Left ventricle myocardium inferior (tissue), 1 donor: ENCODE measurements around the gene IFITM5. TPM values are rescaled to one million over a fixed set of nuclear protein-coding genes. Genes with fewer than 3 reads are reported as not detected.

Experiments used
- DNase-seq: peaks from one replicate; pipeline ENCODE4 v3.0.0-alpha.2; 2020
- H3K27ac ChIP-seq: fragments of 200-600 bp; replicated peaks from 2 replicates; pipeline ENCODE4 v1.8.0; 2021
- H3K27me3 ChIP-seq: fragments of 200-600 bp; 2 replicates; pipeline ENCODE4 v1.8.0; 2021; ENCODE audit warnings: low read depth
- H3K36me3 ChIP-seq: fragments of 200-600 bp; 2 replicates; pipeline ENCODE4 v1.8.0; 2021
- H3K4me1 ChIP-seq: fragments of 200-600 bp; 2 replicates; pipeline ENCODE4 v1.8.0; 2021
- H3K4me3 ChIP-seq: fragments of 200-600 bp; 2 replicates; pipeline ENCODE4 v1.8.0; 2021; ENCODE audit warnings: mild to moderate bottlenecking, moderate library complexity
- H3K9me3 ChIP-seq: fragments of 200-600 bp; replicated peaks from 2 replicates; pipeline ENCODE4 v1.8.0; 2021
- intact Hi-C: fragments of 100-400 bp; cut with micrococcal nuclease; formaldehyde crosslinking; loops from one replicate; pipeline ENCODE4 v1.11.0; 2022
- total RNA-seq: library from RNA; stranded (reverse); fragmentation: NEBNext Ultra II Directional; extraction: Animal tissue kit (Norgen Biotek cat#: 25700); gene quantifications from one replicate; pipeline ENCODE4 v1.2.1, GENCODE V29; 2021
- TF ChIP-seq, protein P1 (sequence below): fragments of 200-600 bp; IDR thresholded peaks from 2 replicates; pipeline ENCODE4 v1.8.0; 2021; ENCODE audit warnings: antibody characterized with exemption, mild to moderate bottlenecking, borderline replicate concordance
- donor health status: DM: no; HTN: yes; CAD: no; lungs with severe emphysema.

Gene IFITM5
- total RNA-seq, 1 donor from 2014 or later = not detected

DNA sequence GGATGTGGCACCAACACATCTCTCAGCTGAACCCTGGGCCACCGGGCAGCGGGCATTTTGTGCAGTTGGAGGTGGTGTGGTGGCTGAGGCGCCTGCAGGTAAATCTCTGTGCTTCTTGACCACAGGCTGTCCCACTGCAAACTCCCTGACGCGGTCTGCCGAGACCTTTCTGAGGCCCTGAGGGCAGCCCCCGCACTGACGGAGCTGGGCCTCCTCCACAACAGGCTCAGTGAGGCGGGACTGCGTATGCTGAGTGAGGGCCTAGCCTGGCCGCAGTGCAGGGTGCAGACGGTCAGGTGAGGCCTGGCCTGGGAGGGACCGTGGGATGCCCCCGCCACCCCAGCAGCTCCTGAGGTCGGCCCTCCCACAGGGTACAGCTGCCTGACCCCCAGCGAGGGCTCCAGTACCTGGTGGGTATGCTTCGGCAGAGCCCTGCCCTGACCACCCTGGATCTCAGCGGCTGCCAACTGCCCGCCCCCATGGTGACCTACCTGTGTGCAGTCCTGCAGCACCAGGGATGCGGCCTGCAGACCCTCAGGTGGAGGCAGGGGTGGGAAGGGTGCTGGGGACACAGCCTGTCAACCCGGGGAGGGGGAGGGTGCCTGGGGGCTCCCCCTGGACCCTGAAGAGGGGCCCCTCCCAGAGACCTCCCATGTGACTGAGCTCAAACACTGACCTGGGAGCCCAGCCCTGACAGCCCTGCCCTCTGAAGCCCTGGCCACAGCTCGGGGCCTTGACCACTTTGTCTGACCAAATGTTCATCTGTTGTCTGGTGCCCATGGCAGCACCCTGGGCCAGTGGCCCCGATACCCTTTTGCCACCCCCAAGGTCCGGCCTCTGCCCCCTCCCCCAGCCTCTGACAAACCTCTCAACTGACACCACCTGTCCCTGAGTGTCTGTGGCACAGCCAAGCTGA lies 15.0 kb downstream of the IFITM5 start:
- TF ChIP-seq, protein P1, sequence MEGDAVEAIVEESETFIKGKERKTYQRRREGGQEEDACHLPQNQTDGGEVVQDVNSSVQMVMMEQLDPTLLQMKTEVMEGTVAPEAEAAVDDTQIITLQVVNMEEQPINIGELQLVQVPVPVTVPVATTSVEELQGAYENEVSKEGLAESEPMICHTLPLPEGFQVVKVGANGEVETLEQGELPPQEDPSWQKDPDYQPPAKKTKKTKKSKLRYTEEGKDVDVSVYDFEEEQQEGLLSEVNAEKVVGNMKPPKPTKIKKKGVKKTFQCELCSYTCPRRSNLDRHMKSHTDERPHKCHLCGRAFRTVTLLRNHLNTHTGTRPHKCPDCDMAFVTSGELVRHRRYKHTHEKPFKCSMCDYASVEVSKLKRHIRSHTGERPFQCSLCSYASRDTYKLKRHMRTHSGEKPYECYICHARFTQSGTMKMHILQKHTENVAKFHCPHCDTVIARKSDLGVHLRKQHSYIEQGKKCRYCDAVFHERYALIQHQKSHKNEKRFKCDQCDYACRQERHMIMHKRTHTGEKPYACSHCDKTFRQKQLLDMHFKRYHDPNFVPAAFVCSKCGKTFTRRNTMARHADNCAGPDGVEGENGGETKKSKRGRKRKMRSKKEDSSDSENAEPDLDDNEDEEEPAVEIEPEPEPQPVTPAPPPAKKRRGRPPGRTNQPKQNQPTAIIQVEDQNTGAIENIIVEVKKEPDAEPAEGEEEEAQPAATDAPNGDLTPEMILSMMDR = no peak
- peaks cover 93% of the 10 kb centered on the region for H3K27me3 ChIP-seq
- intact Hi-C loops = no loop called here

DNA sequence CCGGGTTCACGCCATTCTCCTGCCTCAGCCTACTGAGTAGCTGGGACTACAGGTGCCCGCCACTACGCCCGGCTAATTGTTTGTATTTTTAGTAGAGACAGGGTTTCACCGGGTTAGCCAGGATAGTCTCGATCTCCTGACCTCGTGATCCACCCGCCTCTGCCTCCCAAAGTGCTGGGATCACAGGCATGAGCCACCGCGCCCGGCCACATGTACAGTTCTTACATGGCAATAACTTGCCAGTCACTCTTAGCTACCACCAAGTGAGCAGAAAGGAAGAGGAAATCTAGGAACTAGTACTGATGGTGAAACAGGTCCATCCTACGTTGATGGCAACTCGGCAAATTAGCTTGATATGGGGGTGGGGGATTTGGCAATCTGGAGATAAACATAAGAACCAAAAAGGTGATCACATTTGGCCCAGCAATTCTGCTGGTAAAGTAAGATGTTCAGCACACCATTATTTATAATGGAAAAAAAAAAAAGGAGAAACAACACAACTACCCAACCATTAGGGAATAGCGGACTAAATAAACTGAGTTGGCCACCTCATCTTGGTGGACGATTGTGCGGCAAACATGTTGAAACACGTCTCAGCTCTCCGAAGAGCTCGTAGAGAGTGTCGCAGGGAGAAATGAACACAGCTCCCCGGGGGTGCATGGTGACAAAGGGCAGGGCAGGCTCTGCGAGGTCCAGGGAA lies 15.8 kb downstream of the IFITM5 start:
- Histone ChIP-seq H3K4me3 (no peak overlapping the region), H3K27me3 (peaks cover 99% of the 10 kb centered on the region), H3K27ac (no peak overlapping the region), H3K36me3 (no peaks in the 10 kb centered on the region), H3K9me3 (no peaks in the 10 kb centered on the region), H3K4me1 (peaks cover 41% of the 10 kb centered on the region)
- TF ChIP-seq, protein P1 = no peak
- intact Hi-C loops = no loop called here
- no peak for DNase-seq

More for the DNA sequence above, 15.0 kb downstream of the IFITM5 start:
- DNase-seq = no peak
- Histone ChIP-seq H3K27ac (no peak overlapping the region), H3K4me1 (peaks cover 37% of the 10 kb centered on the region), H3K9me3 (no peaks in the 10 kb centered on the region), H3K36me3 (no peaks in the 10 kb centered on the region), H3K4me3 (no peak overlapping the region)

DNA sequence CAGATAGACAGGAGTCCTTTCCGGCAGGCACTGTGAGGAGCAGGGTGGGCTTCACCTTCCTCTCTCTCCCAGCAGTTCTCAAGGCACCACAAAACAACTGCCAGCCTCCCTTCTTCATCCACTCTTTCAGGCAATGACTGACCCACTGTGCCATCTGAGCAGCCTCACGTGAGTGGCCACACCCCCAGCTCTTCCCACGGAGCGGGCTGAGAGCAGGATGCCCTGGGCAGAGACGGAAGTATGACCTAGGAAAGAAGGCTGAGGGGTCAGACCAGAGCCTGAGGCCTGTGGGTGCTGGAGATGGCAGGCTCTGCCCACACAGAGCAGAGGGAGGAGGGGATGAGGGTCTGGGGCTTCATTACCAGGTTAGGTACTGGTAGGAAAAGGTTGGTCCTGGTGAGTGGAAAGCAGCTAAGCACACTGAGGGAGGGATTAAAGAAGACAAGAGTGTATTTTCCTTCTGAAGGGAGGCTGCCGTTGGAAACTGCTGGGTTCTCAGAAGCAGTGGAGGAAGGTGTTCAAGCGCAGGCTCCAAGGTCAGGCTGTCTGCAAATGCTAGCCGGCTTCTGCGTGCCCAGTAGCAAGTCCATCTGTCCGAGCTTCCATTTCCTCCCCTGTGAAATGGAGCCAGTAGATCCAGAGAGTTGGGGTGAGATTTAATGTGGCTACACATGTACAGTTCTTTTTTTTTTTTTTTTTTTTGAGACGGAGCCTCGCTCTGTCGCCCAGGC lies 16.5 kb downstream of the IFITM5 start:
- H3K4me1 ChIP-seq = peaks cover 37% of the 10 kb centered on the region
- no peaks in the 10 kb centered on the region for H3K9me3 ChIP-seq
- TF ChIP-seq, protein P1 = no peak
- no peak overlapping the region for H3K27ac ChIP-seq
- peaks cover 99% of the 10 kb centered on the region for H3K27me3 ChIP-seq
- intact Hi-C loops = no loop called here
- no peak for DNase-seq
- no peaks in the 10 kb centered on the region for H3K36me3 ChIP-seq
- no peak overlapping the region for H3K4me3 ChIP-seq

DNA sequence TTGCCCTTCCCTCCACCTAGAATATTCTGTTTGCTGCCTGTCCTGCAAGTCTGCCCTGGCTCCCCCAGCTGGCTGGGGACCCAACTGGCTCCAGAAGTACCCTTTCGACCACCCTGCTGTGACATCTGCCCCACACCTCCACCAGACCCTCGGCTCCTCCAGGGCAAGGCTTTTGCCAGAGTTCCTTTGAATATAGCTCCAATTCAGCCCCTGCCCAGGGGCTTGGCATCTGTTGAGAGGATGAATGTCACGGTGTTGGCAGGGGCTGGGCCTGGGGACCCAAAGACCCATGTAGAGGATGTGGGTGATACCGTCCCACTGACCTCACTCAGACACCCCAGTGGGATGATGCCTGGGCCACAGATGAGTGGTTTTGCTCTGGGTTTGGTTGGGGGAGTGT lies 17.2 kb downstream of the IFITM5 start:
- no peak overlapping the region for H3K4me3 ChIP-seq
- TF ChIP-seq, protein P1 = no peak
- H3K27ac ChIP-seq = no peak overlapping the region
- intact Hi-C loops = no loop called here
- peaks cover 100% of the 10 kb centered on the region for H3K27me3 ChIP-seq
- peaks cover 36% of the 10 kb centered on the region for H3K4me1 ChIP-seq
- H3K36me3 ChIP-seq = no peaks in the 10 kb centered on the region
- no peak for DNase-seq
- no peaks in the 10 kb centered on the region for H3K9me3 ChIP-seq

DNA sequence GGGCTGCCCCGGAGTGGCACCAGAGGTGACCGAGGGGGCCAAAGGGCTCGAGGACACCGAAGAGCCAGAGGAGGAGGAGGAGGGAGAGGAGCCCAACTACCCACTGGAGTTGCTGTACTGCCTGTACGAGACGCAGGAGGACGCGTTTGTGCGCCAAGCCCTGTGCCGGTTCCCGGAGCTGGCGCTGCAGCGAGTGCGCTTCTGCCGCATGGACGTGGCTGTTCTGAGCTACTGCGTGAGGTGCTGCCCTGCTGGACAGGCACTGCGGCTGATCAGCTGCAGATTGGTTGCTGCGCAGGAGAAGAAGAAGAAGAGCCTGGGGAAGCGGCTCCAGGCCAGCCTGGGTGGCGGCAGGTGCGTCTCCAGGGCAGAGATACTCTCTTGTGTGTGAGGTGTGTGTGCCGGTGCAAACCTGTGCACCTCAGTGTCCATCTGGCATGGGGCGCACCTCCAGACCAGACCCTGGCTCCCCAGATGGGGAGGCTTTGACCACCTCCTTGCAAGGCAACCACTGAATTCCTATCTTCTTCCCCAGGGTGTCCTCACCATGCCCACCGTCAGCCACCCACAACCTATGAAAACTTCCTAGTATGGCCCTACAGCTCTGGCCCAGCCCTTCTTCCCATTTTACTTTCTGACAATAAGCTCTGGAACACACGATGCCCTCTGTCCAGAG lies 17.7 kb downstream of the IFITM5 start:
- DNase-seq = no peak
- peaks cover 36% of the 10 kb centered on the region for H3K4me1 ChIP-seq
- TF ChIP-seq, protein P1 = no peak

More for the DNA sequence above, 17.7 kb downstream of the IFITM5 start:
- no peaks in the 10 kb centered on the region for H3K9me3 ChIP-seq
- intact Hi-C loops = no loop called here
- H3K27ac ChIP-seq = no peak overlapping the region
- peaks cover 100% of the 10 kb centered on the region for H3K27me3 ChIP-seq
- H3K36me3 ChIP-seq = no peaks in the 10 kb centered on the region
- no peak overlapping the region for H3K4me3 ChIP-seq
